Limb (tissue), 2 donors: ENCODE data around the gene RXFP2.

Source experiments
- DNase-seq, 2 donors: peaks; one replicate each; pipeline ENCODE4 v3.0.0-alpha.2; 2016; ENCODE audit errors: extremely low spot score in 2 of 2

RXFP2 gene

GRCh38 chr13:31739226-31739625 lies at the start of gene RXFP2:
Gene RXFP2, plus strand, starts transcription at chr13:31739526. Its CDS starts 87 bp downstream, at chr13:31739613.
- no peak for DNase-seq

GRCh38 chr13:31697290-31697689 lies 42.0 kb upstream of the RXFP2 start:
- DNase-seq = no peak

- DNase-seq = no peak
These were observed 39.7 kb upstream of the RXFP2 start for GRCh38 chr13:31699650-31700049.

GRCh38 chr13:31703780-31704179 lies 35.5 kb upstream of the RXFP2 start:
- DNase-seq = no peak

GRCh38 chr13:31706105-31706504 lies 33.2 kb upstream of the RXFP2 start:
- DNase-seq = no peak

GRCh38 chr13:31717583-31717982 lies 21.7 kb upstream of the RXFP2 start:
- no peak for DNase-seq

- no peak for DNase-seq
These were observed 20.1 kb upstream of the RXFP2 start for GRCh38 chr13:31719214-31719613.

- peak; percentile 56 to 68 for DNase-seq
These were observed 16.7 kb upstream of the RXFP2 start for GRCh38 chr13:31722673-31723072.

- DNase-seq = no peak
These were observed 13.5 kb upstream of the RXFP2 start for GRCh38 chr13:31725841-31726240.

GRCh38 chr13:31731921-31732320 lies 7.4 kb upstream of the RXFP2 start:
- DNase-seq = no peak

GRCh38 chr13:31733066-31733465 lies 6.3 kb upstream of the RXFP2 start:
- no peak for DNase-seq

- DNase-seq = no peak
These were observed 5.7 kb upstream of the RXFP2 start for GRCh38 chr13:31733647-31734046.

GRCh38 chr13:31742097-31742734 lies 2.9 kb downstream of the RXFP2 start:
- peak; percentile 81 for DNase-seq

- DNase-seq = peak in 1 of 2 donors; percentile 10
These were observed 8.0 kb downstream of the RXFP2 start for GRCh38 chr13:31747291-31747690.

- DNase-seq = no peak
These were observed 8.6 kb downstream of the RXFP2 start for GRCh38 chr13:31747966-31748365.

- DNase-seq = no peak
These were observed 10.6 kb downstream of the RXFP2 start for GRCh38 chr13:31749929-31750328.

GRCh38 chr13:31755211-31755610 lies 15.9 kb downstream of the RXFP2 start:
- no peak for DNase-seq

GRCh38 chr13:31755803-31756212 lies 16.5 kb downstream of the RXFP2 start:
- no peak for DNase-seq

- no peak for DNase-seq
These were observed 17.0 kb downstream of the RXFP2 start for GRCh38 chr13:31756346-31756745.

- DNase-seq = no peak
These were observed 22.6 kb downstream of the RXFP2 start for GRCh38 chr13:31761951-31762350.

- no peak for DNase-seq
These were observed 25.2 kb downstream of the RXFP2 start for GRCh38 chr13:31764556-31764955.

GRCh38 chr13:31765138-31765785 lies 25.9 kb downstream of the RXFP2 start:
- no peak for DNase-seq

GRCh38 chr13:31767175-31767900 lies 28.0 kb downstream of the RXFP2 start:
- no peak for DNase-seq
